Measurements from ENCODE around the gene NDC80. TPM values are rescaled to one million over a fixed set of nuclear protein-coding genes. Genes with fewer than 3 reads are reported as not detected.

Gene NDC80
- total RNA-seq, 4 donors from 2014 or later = 0.57 to 2.2 (median 2.0) TPM; not detected in 1

DNA sequence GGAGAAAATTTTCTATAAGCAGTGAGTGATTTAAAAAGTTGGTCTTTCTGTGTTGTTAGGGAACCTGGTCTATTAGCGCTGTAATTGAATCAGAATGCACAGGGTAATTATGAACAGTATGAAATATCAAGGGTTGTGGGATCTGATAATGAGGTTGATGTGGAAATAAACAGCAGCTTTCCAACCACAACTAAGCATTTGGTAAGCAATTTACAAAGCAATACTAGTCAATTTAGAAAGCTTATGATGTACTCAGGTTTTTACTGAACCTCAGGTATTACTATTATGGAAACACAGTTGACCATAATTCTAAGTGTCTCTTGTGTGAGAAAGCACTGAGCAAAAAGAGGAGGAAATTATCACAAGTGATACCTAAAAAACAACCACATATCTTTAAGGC lies 73.2 kb downstream of the NDC80 start:
- TF ChIP-seq, protein P1, sequence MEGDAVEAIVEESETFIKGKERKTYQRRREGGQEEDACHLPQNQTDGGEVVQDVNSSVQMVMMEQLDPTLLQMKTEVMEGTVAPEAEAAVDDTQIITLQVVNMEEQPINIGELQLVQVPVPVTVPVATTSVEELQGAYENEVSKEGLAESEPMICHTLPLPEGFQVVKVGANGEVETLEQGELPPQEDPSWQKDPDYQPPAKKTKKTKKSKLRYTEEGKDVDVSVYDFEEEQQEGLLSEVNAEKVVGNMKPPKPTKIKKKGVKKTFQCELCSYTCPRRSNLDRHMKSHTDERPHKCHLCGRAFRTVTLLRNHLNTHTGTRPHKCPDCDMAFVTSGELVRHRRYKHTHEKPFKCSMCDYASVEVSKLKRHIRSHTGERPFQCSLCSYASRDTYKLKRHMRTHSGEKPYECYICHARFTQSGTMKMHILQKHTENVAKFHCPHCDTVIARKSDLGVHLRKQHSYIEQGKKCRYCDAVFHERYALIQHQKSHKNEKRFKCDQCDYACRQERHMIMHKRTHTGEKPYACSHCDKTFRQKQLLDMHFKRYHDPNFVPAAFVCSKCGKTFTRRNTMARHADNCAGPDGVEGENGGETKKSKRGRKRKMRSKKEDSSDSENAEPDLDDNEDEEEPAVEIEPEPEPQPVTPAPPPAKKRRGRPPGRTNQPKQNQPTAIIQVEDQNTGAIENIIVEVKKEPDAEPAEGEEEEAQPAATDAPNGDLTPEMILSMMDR (IDR thresholded peaks at IDR 0.05; ENCODE audit: low read depth) = no peak

DNA sequence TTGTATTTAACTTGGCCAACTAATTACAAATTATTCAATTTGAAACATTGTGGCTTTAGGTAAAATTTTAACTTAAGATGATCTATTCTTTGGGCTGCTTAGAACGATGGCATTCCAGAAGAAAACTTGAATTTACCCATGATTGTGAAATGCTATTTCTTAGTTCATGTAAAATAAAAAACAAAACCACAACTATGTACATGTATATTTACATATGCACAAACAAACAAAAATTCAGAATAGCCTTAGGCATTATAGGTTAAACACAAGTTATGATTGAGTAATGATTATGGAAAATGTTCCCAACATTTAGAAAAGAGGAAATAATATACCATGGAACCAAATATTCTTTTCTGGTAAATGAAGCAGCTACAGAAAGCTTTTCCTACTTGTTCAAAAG lies 80.6 kb downstream of the NDC80 start:
- TF ChIP-seq, protein P1 (IDR thresholded peaks at IDR 0.05; ENCODE audit: low read depth) = no peak

DNA sequence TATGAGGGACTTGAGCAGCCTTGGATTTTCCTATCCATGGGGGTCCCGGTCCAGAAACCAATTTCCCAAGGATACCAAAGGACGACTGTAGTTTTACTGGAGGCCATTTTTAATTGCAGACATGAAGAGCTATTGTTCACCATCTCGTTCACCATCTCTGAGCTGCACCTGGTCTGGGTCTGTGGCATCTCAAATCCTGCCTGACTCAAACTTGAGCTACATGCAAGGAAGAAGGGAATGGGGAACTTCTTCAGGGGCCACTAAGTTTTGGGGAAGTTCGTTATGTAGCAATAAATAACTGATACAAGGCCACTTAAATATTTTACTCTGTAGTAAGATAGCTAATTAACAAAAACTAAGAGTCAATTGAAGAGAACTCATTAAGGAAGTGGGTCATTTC lies 82.1 kb downstream of the NDC80 start:
- TF ChIP-seq, protein P1 (IDR thresholded peaks at IDR 0.05; ENCODE audit: low read depth) = no peak

DNA sequence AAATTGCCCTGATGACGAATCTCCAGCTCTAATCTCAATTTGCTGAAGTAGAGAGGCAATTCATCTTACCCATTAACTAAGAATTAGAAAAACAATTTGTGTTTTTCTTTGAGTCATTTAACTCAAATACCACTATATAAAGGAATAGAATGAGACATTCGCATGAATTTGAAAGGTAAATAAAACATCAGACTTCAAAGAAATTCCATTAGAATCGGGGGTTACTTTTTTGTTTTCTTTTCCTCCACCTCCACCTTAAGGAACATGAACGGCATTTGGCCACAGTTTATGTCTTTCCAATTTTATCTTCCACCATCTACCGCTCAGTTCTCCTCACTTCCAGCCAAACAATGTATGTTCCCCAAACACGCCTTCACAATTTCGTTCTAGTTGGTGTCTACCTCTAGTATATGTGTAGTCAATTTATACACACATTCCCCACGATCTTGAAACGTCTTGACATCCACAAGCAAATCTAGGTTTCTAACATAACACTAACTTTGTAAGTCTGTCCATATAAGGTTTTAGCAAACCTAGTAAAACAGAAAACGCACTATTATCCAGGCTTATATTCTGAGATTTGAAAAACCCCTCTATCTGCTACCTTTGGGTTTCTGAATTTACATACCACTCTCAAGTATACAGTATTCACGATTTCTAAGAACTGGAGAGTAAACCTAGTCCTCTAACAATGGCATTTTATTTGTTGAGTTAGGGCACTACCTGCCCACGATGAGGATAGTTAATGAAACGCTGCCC lies 83.0 kb downstream of the NDC80 start:
- TF ChIP-seq, protein P1 (IDR thresholded peaks at IDR 0.05; ENCODE audit: low read depth) = no peak

DNA sequence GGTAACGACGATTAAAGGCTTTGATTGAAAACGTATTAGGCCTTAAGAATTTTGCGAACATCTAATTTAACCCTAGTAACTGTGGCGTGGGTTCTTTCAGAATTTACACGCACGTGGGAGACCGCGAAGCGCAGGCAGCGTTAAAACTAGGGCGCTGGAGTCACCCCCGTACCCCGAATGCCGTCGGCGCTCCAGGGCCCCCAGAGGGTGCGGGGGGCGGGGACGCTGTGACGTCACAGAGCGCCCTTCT lies 83.5 kb downstream of the NDC80 start:
- TF ChIP-seq, protein P1 (IDR thresholded peaks at IDR 0.05; ENCODE audit: low read depth) = no peak

DNA sequence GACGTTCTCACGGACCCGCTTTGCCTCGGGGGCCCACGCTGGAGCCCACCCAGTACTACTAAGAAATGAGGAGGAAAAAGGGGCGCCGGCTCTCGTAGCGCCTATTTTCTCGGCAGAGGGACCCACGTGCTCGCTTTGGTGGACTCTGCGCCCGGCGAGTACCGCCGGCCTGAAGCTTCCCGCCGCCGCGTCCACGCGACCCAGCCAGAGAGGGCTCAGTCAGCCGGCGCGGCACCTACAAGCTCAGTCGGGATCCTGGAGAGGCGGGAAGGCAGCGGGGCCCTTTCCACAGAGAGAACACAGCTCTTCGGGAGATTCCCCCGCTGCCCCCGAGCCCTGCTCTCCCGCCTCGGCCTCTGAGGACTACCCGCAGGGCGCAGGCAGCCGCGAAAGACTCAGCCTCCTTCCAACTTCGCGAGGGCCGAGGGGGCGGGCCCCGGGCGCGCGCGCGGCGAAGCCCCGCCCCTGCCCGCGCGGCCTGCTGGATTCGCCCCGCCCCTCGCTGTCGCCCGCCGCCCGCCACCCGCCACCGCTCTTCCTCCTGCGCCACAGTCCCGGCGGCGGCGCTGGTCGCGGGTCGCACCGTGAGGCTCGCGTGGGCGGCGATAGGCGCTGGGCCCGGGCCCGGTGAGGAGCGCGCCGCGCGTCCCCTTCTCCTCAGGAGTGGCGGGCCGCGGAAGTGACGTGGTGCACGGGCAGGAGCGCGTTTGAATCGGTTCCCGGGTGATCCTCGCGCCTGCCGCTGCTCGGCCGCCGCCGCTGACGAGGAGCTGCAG lies 84.0 kb downstream of the NDC80 start, which contains the start of gene SMCHD1:
Gene SMCHD1, plus strand, starts transcription at position 549 of the 776 bp plus-strand sequence. CDS start 350 bp downstream, outside the sequence.
- TF ChIP-seq, protein P1 (IDR thresholded peaks at IDR 0.05; ENCODE audit: low read depth) = no peak

DNA sequence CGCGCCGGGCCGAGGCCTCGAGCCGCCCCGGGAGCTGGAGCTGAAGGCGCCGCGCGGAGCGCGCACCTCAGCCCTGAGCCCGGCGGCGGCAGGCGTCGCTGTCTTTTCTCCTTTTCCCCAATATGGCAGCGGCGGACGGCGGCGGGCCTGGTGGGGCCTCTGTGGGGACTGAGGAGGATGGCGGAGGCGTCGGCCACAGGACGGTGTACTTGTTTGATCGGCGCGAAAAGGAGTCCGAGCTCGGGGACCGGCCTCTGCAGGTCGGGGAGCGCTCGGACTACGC lies 84.5 kb downstream of the NDC80 start:
- TF ChIP-seq, protein P1 (IDR thresholded peaks at IDR 0.05; ENCODE audit: low read depth) = no peak
